Dermis blood vessel endothelial cell (primary cell): ENCODE results near the gene JPH3. TPM values are rescaled to one million over a fixed set of nuclear protein-coding genes. Genes with fewer than 3 reads are reported as not detected.
"Not testable (repeated sequence)": the region's sequence is repeated elsewhere in the genome, so short reads cannot be mapped to it uniquely, and the experiment has no call there.

Experiments
- DNase-seq: peaks from one replicate; pipeline ENCODE4 v3.0.0; 2010
- total RNA-seq: library from RNA; depleted of rRNA; stranded (reverse); fragments of >200 nt; gene quantifications from 2 replicates; pipeline ENCODE4 v1.2.3, GENCODE V29; 2014

JPH3 gene
- total RNA-seq, 1 donor from 2014 or later: 0.34 TPM

DNA sequence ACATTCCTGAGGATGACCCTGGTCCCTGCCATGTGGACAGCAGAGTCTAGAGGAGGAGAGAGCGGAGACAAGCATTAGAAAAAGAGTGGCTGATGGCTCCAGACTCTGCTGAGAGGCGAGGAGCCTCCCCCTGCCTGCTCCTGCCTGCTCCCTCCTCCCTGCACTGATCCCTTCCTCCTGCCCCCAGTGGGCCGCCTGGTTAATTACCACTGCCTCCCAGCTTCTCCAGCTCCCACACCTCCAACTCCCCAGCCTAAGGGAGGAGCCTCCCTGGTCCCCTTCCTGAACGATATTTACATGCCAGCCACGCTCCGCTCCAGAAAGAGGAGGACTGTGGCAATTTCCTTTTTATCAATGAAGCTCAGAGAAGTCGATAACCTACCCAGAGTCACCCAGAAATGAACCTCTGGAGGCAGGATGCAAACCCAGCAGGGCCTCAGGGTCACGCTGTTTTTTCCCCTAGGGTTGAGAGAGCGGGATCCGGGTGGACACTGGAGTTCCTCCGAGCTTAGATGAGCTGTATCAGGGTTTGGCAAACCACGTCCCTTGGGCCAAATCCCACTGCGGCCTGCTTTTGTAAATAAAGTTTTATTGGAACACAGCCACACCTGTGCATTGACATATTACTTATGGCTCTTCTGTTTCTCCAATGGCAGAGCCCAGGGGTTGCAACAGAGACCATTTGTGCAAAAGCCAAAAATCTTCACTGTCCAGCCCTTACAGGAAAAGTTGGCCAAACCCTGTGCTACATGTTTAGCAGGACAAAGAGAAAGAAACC, 27.1 kb upstream of the JPH3 start:
- no peak for DNase-seq

DNA sequence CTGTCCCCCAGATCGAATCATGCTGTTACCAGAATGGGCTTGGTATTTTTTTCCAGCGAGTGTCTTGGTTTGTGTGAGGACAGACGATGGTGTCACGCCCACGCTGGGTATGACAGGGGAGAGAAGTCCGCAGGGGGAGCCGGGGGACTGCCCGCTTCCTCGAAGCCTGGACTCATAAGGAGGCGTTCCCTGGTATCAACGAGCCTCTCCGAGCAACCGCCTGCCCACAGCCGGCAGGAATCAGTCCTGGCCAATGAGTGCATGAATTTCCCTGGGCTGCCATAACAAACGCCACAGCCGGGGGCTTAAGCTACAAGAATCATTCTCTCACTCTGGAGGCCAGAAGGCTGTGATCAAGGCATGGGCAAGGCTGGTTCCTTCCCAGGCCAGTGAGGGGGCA, 26.1 kb upstream of the JPH3 start:
- no peak for DNase-seq

DNA sequence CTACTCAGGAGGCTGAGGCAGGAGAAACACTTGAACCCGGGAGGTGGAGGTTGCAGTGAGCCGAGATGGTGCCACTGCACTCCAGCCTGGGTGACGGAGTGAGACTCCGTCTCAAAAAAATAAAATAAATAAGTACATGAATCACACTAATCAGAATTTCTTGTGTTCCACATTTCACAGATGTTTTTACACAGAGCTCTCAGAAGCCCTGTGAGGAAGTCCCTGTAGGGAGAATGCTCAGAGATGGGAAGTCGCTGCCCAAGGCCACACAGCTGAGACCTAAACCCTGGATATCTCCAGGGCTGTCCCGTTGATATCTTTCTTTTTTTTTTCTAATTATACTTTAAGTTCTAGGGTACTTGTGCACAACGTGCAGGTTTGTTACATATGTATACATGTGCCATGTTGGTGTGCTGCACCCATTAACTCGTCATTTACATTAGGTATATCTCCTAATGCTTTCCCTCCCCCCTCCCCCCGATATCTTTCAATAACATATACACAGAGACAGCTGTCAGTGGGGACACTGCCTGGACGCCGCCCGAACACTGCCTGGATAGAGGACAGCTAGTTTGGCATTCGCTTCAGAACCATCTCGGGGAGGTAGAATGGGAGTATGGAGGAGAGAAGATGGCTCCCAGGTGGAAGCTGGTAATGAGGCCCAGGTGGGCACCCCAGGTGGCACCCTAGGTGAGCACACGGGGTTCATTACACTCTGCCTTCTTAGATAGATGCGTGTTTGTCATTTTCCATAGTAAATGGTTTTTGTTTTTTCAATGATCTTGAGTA, 24.0 kb upstream of the JPH3 start:
- not testable (repeated sequence) for DNase-seq

DNA sequence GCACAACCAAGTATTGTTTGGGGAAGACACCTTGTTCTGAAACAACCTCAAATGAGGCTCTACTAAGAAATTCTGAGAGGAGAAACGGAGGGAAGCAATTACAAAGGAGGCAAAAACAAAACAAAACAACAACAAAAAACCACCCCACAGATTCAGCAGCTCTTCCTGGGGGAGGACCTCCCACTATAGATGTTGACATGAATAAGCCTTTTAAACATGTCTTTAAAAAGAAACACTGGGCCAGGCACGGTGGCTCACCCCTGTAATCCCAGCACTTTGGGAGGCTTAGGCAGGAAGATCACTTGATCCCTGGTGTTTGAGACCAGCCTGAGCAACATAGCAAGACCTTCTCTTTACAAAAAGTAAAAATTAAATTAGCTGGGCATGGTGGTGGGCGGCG, 22.6 kb upstream of the JPH3 start:
- no peak for DNase-seq

DNA sequence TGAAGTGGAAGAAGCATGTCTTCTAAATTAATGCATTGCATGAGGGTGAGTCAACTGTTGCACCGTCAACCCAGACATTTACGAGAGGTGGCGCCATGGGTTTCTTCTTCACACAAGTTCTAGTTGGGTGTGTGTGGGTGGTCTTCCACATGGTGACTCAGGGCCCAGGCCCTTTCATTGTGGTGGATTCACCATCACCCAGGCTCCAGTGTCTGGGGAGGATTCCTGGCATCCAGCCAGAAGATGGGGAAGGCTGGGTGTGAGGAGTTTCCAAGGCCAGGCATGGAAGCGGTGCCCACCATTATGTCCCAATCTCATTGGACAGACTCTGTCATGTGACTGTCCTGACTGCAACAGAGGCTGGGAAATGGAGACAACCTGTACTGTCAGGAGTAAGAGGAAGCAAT, 21.4 kb upstream of the JPH3 start:
- DNase-seq: no peak

DNA sequence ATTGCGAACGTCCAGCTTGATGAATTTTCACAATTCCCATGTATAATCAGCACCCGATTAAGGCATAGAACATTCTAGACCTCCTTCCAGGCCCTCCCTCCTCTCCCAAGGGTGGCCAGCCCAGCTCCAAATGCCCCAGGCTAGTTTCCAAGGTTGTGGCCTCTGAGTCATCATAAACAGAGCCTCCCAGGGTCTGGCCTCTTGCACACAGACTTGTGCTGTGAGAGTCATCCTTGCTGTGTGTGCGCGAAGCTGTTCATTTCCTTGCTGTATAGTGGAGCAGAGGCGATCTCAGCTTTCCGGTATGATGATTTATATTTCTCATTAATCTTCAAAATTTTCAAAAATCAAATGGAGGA, 20.5 kb upstream of the JPH3 start:
- peak; percentile 91 for DNase-seq

DNA sequence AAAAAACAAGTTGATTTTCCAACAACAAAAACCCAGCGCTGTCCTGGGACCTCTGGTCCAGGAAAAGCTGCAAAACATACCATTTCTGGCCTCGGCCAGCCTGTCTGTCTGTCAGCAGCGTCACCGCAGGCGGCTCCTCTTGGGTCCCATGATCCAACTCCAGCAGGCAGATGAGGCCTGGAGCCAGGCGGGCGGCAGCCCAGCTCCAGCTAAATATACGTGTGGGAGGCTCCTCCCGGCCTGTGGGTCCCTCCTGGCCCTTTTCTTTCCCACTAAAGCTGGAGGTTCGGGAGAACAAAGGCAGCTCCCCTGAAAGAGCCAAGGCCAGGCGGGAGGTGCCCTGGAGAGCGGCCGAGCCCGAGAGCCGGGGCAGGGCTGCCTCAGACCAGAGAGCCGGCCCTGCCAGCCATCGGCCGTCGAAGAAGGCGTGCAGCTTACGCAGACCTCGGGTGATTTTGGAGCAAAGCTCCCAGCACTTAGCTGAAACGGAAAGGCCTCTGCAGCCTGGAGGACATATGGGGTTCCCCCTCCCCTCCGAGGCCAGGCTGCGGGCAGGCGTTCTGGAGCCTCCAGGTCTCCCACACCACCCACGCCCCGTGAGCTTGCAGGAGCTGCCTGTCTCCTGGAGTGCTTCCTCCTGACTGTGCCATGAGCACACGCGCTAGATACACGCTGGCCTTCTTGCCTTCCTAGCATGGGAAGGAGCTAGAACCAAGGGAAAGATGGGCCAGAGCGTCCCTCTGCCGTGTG, 19.9 kb upstream of the JPH3 start:
- no peak for DNase-seq

DNA sequence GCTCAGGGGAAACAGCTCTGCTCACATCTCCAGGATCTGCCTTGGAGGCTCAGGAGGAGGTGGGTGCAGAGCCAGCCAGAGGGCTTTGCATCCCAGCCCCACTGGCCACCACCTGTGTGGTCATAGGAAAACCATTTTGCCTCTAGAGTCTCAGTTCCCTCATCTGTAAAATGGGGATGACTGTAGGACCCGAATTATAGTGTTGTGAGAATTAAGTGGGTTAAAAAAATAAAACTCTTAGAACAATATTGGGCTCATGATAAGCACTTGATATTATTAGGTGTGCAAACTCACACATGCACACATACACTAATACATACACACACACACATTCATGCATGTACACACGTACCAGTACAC, 19.4 kb upstream of the JPH3 start:
- DNase-seq: no peak

DNA sequence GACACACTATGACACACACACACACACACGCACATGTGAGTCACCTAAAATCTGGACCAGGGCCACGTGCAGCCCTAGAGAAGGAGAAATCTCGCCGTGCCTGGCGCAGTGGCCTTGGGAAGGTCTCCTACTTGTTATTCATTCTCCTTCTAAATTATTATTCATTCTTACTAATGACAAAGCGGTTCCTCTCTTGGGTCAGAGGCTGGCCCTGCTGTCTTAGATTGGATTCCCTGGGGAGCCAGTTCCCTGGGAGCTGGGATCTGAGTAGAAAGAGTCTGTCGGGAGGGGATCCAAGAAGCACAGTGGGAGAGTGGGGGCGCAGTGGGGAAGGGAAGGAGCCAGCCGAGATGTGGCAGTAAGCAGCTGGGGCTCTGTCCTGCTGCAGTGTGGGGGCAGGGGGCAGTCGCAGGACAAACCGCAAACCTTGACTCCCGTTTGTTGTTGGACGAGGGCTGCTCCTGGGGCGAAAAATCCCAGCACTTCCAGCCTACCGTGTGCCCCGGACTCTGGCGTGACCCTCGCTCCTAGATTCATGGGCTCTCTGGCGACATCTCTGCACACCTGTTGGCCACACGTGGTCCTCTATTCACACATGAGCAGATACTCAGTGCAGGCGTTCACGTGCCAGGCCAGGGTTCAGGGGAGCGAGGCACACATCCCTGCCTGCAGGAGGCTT, 18.7 kb upstream of the JPH3 start:
- peak; percentile 53 for DNase-seq

DNA sequence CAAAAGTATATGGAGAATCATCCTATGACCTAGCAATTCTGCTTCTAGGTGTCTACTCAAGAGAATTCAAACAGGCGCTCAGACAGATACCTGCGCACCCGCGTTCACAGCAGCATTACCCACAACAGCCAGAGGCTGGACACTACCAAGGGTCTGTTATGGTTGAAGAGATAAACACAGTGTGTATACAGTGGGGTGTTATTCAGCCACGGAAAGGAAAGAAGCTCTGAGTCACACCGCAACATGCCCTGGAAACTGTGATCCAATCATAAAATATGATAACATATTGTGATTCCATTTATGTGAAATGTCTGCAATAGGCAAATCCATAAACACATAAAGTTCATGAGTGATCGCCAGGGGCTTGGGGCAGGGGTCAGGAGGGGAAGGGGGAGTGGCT, 18.0 kb upstream of the JPH3 start:
- peak; percentile 75 for DNase-seq

DNA sequence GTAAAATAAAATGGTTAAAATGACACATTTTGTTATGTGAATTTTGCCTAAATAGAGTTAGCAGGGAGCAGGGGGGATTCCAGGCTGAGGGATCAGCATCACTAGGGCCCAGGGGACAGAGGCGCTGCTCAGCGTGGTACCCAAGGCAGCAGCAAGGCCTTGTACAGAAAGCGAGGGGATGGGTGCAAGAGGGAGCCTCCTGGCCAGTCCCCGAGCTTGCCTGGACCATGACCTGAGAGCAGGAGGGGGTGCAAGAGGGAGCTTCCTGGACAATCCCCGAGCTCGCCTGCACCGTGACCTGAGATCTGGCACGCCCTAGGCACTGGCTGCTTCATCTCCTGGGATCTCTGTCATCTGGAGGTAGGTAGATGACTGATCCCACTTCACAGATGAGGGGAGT, 17.3 kb upstream of the JPH3 start:
- no peak for DNase-seq

DNA sequence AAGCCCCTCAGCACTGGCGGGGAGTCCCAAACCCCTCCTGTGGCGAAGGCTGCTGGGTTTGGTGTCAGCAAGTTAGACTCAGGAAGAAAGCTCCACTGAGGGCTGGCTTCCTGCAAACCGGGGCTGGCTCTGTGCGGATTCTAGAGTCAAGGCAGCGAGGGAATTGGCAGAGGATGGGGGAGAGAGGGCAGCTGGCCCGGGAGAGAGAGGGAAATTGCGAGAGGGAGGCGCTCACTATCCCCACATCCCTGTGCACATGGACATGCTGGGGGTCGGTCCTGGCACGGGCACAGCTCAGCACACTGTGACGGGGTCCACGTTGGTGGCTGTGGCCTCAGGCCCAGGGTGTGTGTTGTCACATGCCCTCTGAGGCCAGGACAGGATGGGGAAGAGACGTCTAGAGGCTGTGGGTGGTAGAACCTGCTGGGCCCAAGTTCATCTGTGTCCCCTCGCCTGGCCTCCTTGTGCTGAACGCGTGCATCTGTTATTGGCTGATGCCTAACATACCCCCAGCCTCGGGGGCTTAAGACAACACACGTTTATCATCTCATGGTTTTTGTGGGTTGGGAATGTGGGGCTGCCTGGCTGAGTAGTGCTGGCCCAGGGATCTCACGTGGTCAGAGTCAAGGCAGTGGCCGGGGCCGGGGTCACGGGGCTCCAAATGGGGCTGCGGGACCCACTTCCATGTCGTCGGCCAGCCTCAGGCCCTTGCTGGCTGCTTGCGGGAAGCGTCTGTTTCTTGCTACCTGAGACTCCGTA, 16.7 kb upstream of the JPH3 start:
- DNase-seq: no peak

DNA sequence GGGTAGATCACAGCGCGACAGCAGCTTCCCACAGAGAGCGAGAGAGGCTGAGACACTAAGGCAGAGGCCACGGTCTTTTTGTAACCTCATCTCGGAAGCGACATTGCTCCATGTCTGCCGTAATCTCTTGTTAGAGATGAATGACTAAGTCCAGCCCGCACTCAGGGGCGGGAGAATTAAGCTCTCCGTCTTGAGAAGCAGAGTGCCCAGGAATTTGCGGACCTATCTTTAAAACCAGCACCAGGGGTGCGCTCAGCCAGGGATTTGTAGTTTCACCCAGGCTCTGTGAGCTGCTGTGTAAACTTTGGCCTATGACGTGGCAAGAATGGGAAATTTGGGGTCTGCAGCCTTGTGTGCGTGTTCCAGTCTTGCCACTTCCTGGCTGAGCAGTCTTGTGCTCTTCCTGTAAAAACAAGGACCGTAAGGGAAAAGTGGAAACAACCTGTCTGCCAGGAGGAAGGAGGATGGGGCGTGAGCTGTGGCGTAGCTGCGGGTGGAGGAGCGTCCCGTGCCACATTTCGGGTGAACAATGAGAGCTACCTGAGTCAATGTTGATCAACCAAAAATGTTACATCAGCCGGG, 16.0 kb upstream of the JPH3 start:
- DNase-seq: peak; percentile 42

DNA sequence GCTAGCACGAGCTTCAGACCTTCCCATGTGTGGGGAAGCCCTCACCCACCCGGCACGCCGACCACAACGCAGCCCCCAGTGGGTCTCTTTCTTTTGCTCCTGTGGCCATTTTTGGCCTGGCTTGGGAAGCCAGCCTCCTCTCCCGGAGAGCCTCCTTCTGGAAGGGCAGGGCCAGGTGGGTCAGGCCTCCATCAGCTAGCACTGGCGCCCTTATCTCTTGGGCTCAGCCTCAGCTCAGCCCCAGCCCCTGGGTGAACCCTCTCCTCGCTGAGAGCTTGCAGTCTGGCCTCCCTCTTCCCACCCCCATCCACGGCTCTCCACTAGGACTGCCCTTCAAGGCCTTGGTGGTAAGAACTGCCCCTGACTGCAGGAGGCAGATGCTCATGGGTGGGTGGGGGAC, 14.7 kb upstream of the JPH3 start:
- no peak for DNase-seq

DNA sequence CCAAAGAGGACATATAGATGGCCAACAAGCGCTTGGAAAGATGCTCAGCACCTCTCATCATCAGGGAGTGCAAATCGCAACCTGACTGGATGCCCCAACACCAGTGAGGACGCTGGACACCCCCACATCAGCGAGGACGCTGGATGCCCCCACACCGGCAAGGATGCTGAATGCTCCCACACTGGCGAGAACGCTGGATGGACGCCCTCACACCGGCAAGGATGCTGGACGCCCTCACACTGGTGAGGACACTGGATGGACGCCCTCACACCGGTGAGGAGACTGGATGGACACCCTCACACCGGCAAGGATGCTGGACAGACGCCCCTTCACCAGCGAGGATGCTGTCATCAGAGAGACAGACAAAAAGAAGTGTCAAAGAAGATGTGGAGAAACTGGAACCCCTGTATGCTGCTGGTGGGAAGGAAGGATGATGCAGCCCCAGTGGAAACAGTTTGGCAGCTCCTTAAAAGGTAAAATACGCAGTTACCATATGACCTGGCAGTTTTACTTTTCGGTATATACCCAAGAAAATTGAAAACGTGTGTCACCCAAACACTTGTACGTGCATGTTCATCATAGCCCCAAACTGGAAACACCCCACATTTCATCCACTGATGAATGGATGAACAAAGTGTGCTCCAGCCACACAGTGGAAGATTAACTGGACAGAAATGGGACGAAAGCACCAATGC, 10.1 kb upstream of the JPH3 start:
- DNase-seq: no peak

DNA sequence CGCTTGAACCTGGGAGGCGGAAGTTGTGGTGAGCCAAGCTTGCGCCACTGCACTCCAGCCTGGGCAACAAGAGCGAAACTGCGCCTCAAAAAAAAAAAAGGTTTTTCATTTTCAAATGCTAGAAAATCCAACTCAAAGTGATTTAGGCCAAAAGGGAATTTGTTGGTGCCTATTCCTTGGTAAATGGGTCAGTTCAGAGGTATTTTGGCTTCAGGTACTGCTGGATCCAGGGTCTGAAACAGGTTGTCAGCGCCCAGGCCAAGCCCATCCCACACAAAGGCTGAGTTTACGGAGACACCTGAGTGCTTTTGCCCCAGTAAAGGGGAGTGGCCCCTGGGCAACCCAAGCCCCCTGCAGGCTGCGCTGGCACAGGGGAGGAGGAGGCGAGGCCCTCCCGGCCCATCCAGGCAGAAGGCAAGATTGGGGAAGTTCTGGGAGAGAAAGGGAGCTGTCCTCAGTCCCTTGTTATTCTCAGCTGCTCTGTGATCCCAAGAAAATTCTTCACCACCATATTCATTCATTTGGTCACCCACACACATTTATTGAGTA, 8.5 kb upstream of the JPH3 start:
- DNase-seq: no peak

DNA sequence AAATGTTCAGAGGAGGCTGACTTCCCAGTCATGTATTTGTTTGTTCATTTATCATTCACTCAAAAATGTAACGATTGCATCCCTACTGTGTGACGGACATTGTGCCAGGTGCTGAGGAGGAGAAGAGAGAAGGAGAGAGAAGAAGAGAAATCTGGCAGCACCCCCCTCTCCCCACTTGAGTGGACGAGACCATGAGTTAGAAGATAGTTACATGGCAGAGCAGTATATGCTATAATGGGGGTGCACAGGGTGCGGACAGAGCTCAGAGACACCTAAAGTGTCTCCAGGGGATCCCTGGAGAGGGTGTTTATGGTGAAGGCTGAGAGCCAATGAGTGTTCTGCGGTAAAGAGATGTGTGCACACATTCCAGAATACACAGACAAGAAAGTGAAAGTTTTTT, 6.6 kb upstream of the JPH3 start:
- no peak for DNase-seq

DNA sequence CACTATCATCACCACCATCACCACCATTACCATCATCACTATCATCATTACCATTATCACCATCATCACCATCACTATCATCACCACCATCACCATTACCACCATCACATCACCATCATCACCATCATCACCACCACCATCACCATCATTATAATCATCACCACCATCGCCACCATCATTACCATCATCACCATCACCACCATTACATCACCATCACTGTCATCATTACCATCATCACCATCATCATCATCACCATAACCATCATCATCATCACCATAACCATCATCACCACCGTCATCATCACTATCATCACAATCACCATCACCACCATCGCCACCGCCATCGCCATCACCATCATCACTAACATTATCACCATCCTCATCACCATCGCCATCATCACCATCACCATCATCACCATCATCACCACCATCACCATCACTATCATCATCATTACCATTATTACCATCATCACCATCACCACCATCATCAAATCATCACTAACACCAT, 4.9 kb upstream of the JPH3 start:
- no peak for DNase-seq

DNA sequence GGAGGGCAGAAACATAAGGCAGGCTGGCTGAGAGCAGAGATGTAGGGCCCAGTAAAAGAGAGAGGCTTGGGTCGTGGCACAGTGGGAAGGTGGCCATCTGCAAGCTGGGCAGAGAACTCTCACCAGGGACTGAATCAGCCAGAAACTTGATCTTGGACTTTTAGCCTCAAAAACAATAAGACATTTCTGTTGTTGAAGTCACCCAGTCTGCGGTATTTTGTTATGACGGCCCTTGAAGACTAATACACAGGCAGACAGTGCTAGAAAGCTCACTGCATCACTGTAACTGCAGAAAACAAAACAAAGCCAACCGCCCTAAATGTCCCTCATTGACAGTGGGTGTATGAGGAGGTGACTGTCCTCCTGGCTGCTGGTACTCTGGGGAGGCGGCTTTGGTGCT, 3.9 kb upstream of the JPH3 start:
- DNase-seq: no peak

DNA sequence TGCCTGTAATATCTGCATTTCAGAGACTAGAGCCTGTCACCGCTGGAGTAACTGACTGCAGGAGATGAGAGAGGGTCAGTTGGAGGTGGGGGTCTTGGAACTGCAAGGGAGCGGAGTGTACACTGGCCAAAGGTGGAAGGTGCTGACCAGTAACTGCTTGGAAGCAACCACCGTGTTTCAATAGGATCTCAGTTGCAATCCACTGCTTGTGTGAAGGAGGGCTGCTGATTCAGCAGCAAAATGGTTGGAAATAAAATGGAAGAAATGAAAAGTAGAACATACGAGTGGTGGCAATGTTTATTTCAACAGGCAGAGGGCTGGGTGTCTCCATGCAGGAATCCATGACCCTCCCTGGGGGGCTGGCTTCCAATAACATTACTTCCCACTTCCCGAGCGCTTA, 2.1 kb upstream of the JPH3 start:
- DNase-seq: no peak
